ENCODE data around the gene WNT4. TPM values are rescaled to one million over a fixed set of nuclear protein-coding genes. Genes with fewer than 3 reads are reported as not detected.

The WNT4 gene
- total RNA-seq, 1 donor from 2014 or later: 14.0 TPM

DNA sequence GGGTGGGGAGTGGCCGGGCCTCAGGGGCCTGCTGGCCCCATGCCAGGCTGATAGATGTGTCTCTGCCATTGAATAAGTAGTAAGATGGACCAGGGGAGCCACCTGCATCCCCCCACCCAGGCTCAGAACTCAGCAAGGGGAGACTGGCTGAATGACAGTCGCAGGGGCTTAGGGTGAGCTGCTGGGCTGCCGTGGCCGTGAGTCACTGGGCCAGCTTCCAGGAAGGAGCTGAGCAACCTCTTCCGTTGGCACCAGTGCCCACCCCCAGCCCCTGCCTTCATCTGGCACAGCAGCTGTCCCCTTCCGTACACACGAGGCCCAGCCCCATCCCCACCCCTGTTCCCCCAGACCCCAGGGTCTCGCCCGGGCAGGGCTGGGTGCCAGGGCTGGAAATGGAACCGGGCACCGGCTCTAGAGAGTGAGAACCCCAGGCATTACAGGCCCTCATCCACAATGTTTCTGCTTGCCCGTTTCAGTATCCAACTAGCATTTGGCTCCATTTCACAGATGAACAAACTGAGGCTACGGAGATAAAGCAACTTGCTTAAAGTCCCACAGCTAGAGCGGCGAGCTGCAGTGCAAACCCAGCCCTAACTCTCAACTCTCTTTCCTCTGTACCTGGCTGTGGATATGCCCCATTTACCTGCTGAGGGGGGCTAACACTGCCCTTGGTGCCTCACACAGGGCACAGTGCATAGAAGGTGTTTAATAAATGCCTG is 10.2 kb downstream of the WNT4 start:
- peak; percentile 47 for DNase-seq (ENCODE audit: low spot score)

DNA sequence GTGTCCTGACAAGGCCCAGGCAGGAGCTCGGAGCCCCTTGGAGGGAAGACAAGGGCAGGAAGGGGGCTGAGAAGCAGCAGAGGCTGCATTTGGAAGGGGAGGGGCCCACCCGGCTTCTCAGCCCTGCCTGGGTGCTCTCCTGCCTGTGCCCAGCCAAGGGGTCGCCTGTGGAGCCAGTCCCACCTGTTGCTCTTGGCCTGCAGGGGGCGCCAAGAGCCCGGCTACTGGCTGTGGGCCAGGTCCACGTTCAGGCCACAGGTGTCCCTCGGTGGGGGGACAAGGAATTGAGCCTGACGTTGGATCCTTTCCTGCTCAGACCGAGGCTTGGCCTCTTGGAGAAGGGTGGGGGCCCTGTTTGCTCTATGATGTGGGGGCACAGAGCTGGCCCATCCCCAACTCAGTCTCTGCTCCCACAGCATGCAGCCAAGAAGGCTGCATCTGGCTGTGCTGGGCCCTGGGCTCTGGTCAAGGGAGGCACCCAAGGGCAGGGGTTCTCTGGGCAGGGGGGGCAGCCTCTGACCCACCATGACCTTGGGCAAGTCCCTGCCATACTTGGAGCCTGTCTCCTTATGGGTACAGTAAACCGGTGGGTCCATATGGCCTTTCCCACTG is 10.9 kb downstream of the WNT4 start:
- DNase-seq (ENCODE audit: low spot score): no peak

GRCh38 chr1:22131062-22131461 is 11.8 kb downstream of the WNT4 start:
- no peak for DNase-seq (ENCODE audit: low spot score)

GRCh38 chr1:22129501-22130117 is 13.3 kb downstream of the WNT4 start:
- no peak for DNase-seq (ENCODE audit: low spot score)

DNA sequence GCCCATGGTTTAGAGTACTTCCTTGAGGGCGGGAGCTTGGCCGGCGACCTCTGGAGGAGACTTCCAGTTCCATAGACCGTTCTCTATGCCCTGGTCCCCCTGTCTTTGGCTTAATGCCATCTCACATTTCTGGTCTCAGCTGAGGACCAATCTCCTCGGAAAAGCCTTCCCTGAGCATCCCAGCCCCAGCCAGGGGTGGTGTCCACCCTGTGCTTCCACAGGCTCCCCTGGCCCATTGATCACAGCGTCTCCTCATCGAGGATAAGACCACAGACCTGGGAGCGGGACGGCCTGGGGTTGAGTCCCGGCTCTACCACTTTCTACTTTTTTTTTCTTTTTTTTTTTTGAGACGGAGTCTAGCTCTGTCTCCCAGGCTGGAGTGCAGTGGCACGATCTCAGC is 14.5 kb downstream of the WNT4 start:
- DNase-seq (ENCODE audit: low spot score): no peak

DNA sequence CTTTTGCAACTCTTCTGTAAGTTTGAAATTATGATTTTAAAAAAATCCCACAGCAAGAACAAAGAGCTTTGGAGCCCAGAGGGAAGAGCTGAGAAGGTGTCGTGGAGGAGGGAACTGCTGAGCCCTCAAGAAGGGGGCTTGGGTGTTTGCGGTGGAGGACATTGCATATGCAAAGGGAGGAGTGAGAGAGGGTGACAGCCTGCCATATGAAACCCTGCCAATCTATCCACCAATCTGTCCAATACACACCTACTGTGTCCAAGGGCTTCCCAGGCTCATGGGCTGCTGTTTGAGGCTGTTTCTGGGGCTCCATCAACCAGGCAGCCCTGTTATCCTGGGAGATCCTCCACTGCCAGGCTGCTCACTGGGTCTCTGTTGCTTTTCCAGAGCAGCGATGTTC is 15.2 kb downstream of the WNT4 start:
- DNase-seq (ENCODE audit: low spot score): no peak

- DNase-seq (ENCODE audit: low spot score): no peak
These were observed 15.6 kb downstream of the WNT4 start for GRCh38 chr1:22127248-22127647.

- no peak for DNase-seq (ENCODE audit: low spot score)
These were observed 16.4 kb downstream of the WNT4 start for GRCh38 chr1:22126531-22126930.

DNA sequence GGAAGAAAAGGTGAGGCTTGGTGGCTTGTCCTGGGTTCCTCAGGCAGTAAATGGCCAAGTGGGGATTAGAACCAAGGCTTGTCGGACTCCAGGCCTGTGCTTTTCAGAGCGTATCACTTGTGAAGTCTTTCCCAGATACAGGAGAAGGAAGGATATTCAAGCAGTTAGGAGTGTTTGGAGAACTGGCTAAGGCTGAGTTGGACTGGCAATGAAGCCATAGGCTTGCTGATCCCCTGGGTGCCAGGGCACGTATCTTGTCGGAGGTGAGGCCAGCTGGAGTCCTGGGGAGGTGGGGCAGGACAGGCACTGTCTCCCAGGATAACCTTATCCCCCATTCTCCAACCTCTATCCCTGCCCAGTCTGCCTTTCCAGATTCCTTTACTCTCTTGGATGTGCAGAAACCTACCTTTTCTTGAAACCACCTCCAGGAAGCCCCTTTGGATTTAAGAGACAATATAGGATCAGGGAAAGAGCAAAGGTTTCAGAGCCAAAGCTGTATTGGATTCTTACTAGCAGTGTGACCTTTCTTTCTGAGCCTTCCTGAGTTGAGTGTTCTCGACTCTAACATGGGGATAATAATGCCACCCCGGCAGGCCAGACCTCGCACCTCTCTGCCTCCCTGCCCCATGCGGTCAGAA is 18.2 kb downstream of the WNT4 start:
- no peak for DNase-seq (ENCODE audit: low spot score)

DNA sequence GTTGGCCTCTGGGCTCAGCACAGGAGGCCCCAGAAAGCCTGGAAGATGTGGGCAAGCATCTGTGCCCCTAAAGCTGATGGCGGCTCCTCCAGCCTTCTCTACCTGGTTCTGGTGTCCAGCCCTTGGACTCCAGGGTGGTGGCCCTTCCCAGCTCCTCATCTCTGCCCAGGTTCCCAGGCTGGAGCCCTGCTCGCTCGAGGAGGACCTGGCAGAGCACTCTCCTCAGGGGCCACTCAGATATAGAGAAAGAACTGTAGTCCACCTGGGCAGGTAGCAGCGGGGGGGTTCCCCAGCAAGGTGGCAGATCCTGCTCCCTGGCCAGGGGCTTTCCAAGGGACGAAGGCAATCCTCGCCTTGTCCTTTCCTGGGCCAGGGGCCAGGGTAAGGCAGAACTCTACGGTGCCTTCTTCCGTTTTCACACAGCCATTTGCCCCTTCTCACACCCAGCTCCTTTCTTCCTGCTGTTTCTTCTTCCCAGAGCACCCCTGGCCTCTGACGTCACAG is 18.9 kb downstream of the WNT4 start:
- DNase-seq (ENCODE audit: low spot score): no peak

DNA sequence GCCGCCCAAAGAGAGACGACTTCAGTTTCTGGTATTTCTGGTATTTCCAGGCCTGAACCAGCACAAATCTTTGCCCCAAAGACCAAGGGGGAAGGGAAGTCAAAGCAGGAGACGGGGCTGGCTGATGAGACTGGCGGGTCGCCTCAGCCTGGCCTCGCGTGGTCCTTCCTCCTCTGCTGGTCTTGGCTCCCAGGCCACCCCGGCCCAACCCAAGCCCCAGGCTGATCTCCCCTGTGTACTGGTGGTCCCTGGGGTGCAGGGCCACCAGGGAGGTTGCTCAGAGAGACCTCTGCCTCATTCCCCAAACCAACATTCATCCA is 19.9 kb downstream of the WNT4 start:
- DNase-seq (ENCODE audit: low spot score): peak; percentile 66

- no peak for DNase-seq (ENCODE audit: low spot score)
These were observed 20.4 kb downstream of the WNT4 start for GRCh38 chr1:22122273-22123070.

GRCh38 chr1:22121421-22121911 is 21.4 kb downstream of the WNT4 start:
- peak; percentile 49 for DNase-seq (ENCODE audit: low spot score)

DNA sequence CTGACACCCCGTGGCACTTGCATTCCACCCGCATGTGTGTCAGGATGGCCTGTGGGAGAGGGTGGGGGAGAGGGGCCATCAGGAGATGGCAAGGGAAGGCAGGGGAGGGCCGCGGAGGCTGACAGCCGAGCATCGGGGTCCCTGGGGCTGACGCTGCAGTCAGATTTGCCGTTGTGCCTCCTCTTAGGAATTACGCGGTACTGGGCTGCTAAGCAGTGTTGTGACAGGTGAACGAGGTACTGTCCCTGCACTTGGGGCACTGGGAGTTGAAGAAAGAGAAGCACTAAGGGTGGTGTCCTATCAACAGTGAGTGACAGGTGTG is 22.5 kb downstream of the WNT4 start:
- no peak for DNase-seq (ENCODE audit: low spot score)

- DNase-seq (ENCODE audit: low spot score): no peak
These were observed 23.1 kb downstream of the WNT4 start for GRCh38 chr1:22119626-22120468.

DNA sequence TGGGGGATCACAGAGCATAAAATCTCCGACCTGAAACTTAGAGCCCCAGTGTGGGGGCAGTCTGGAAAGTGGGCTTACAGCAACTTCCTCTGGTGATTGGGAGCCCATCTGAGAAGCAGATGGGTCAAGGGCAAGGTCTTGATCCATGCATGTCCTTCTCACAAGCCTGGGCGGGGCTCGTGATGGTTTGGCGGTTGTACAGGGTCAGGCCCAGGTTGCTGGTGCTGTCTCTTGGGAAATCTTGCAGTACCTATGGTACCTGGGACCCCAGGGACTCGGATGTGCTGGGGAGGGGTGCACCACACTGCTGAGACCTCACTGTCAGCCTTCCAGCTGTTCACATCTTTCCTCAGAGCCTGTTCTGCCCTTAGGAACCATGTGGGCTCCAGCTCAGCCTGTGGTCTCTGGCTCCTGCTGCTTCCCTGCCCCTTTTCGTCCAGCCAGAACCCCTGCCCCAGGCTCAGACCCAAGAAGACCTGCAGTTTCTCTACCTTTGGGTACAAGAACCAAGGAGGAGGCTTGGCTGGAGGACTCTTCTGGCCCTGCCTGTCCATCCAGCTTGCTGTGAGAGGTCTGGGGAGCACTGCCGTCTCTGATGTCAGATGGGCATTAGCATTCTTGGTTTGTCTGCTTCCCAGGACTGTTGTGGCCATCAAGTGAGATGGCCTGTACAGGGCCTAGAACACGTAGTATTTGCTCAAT is 24.5 kb downstream of the WNT4 start:
- DNase-seq (ENCODE audit: low spot score): no peak

GRCh38 chr1:22117851-22118250 is 25.0 kb downstream of the WNT4 start:
- peak; percentile 64 for DNase-seq (ENCODE audit: low spot score)

DNA sequence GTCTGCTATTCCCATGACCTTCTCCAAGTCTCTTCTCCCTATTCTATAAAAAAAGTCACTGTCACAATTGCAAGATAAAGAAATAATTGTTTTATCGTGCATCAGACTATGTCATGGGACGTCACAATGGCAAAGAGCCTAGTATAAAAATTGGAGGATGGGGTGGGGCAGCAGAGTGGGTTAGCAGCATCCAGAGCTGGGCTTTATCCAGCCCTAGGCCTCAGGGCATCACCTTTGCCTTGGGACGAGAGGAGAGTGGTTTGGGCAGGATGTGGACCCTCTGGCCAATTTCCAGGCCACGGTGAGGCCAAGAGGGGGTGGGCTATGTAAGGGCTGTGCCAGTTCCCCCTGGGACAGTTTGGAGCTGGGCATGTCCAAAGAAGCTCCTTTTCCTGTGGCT is 25.7 kb downstream of the WNT4 start:
- DNase-seq (ENCODE audit: low spot score): no peak

- no peak for DNase-seq (ENCODE audit: low spot score)
These were observed 27.6 kb downstream of the WNT4 start for GRCh38 chr1:22115286-22115685.
